Inflammatory macrophage treated with lipopolysaccharide for 4 hours (primary cell): ENCODE data around the gene PGLYRP2.
"Not testable (repeated sequence)": the region's sequence is repeated elsewhere in the genome, so short reads cannot be mapped to it uniquely, and the experiment has no call there.

ENCODE experiments used
- DNase-seq: peaks from one replicate; pipeline ENCODE4 v3.0.0-alpha.2; 2020

The PGLYRP2 gene

DNA sequence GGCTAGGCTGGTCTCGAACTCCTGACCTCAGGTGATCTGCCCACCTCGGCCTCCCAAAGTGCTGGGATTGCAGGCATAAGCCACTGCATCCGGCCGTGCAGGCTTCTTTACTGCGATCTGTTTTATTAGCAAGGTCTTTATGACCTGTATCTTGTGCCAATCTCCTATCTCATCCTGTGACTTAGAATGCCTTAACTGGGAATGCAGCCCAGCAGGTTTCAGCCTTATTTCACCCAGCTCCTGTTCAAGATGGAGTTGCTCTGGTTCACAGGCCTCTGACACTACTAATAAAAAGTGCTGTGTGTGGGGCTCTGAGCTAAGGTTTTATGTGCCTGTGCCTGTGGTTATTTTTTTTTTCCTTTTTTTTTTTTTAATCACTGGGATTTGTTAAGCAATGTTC lies 6.5 kb upstream of the PGLYRP2 start:
- DNase-seq: not testable (repeated sequence)

DNA sequence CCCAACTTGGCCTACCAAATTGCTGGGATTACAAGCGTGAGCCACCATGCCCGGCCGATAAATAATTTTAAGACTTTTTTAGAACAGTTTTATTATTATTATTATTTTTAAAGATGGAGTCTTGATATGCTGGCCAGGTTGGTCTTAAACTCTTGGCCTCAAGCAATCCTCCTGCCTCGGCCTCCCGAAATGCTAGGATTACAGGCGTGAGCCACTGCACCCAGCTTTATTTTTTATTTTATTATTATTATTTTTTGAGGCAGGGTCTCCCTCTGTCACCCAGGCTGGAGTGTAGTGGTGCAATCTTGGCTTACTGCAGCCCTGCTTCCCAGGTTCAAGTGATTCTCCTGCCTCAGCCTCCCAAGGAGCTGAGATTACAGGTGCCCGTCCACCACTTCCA lies 1.7 kb upstream of the PGLYRP2 start:
- DNase-seq: not testable (repeated sequence)

DNA sequence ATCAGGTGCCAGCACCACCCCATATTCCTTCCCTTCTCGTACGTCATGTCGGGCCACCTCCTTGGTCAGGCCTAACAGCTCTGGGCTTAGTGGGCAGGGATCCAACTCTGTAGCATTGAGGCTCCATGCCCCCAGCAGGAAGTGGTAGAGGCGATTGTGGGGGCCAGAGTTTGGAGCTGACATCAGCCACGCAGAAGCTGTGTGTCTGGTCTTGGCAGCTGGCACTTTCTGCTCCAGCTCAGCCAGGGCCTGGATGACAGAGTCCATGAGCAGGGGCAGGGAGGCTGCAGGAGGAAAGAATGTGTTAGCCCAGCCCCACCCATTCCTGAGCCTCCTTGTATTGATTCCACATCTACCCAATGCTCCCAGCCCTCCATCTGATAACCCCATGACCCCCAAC lies 3.0 kb downstream of the PGLYRP2 start:
- DNase-seq: no peak

DNA sequence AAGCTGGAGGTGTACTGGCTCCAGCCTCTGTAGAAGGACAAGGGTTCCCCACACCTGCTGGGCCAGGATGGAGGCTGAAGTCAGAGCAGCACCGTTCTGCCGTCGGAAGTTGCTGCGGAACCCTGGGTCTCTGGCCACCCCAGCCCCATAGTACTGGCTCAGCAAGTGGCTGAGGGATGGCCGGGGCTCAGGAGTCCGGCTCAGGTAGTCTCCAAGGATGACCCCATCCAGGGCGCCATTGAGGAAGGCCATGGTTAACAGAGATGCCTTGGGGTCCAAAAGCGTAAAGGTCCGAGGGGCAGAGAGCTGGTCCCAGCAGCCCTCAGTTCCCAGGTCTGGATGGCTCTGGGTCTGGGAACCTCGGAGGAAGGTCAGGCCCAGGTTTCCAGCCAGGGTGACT lies 3.7 kb downstream of the PGLYRP2 start:
- DNase-seq: no peak

DNA sequence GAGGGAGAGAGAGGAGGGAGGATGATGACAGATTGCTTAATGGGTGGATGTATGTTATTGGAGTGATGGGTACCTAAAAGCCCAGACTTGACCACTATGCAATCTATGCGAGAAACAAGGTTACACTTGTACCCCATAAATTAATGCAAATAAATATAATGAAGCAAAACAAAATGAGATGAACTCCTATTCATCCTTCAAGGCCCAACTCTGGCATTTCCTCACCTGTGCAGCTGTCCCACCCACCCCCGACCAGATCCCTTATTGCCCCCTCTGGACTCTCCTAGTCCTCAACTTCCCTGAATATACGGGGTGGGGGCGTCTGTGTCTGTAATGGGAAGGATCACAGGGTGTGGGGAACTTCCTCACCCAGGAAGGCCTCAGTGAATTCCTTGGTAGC lies 4.1 kb downstream of the PGLYRP2 start:
- no peak for DNase-seq

- DNase-seq: not testable (repeated sequence)
Observed at GRCh38 chr19:15473821-15474220, 5.5 kb downstream of the PGLYRP2 start.

GRCh38 chr19:15471639-15472101 lies 7.6 kb downstream of the PGLYRP2 start:
- no peak for DNase-seq

- DNase-seq: peak; percentile 55
Observed at GRCh38 chr19:15469513-15470297, 9.6 kb downstream of the PGLYRP2 start.

DNA sequence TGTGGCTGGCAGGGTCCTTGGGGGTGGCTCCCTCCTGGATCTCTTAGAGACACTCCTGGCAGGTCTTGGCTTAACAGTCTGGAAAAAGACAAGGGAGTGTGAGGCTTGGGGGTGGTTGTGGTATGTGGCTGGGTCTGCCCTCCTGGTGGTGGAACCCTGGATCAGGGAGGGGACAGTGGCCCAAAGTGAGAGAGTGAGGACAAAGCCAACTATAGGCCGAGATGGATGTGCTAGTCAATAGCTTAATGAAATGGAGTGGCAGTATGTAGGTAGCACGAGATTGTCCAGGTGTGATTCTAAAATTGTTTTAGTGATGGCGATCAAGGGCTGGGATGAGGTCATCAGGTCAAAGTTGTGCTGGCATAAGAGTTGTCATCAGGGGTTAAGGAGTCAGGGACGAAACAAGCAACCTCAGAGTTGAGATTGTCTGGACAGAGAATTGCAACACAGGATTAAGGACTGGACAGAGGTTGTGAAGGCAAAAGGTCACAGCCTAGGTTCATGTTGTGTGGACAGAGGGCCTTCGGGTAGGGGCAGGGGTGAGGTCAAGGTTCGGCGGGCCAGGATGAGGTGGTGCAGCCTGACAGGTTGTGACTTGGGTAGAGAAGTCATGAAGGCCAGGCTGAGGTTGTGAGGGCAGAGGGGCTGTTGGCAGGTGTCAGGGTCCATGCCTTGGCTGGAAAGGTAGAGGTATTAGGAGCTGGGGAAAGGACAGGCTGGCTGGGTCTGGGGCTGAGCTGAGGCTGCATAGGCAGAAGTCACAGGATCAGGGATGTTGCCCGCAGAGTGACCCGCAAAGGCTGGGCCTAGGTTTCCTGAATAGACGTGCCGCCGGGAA lies 10.4 kb downstream of the PGLYRP2 start:
- no peak for DNase-seq

DNA sequence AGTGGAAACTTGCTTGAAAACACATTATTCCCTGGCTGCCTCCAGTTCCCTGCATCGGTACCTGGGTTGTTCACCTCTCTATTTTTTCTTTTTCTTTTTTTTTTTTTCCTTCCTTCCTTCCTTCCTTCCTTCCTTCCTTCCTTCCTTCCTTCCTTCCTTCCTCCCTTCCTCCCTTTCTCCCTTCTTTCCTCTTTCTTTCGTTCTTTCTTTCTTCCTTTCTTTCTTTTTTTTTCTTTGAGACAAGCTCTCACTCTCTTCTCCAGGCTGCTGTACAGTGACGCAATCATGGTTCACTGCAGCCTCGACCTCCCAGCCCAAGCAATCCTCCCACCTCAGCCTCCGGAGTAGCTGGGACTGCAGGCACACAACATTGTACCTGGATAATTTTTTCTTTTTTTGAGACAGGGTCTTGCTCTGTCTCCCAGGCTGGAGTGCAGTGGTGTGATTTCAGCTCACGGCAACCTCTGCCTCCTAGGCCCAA lies 11.5 kb downstream of the PGLYRP2 start:
- DNase-seq: no peak

- peak; percentile 47 for DNase-seq
Observed at GRCh38 chr19:15466851-15467733, 12.2 kb downstream of the PGLYRP2 start.

DNA sequence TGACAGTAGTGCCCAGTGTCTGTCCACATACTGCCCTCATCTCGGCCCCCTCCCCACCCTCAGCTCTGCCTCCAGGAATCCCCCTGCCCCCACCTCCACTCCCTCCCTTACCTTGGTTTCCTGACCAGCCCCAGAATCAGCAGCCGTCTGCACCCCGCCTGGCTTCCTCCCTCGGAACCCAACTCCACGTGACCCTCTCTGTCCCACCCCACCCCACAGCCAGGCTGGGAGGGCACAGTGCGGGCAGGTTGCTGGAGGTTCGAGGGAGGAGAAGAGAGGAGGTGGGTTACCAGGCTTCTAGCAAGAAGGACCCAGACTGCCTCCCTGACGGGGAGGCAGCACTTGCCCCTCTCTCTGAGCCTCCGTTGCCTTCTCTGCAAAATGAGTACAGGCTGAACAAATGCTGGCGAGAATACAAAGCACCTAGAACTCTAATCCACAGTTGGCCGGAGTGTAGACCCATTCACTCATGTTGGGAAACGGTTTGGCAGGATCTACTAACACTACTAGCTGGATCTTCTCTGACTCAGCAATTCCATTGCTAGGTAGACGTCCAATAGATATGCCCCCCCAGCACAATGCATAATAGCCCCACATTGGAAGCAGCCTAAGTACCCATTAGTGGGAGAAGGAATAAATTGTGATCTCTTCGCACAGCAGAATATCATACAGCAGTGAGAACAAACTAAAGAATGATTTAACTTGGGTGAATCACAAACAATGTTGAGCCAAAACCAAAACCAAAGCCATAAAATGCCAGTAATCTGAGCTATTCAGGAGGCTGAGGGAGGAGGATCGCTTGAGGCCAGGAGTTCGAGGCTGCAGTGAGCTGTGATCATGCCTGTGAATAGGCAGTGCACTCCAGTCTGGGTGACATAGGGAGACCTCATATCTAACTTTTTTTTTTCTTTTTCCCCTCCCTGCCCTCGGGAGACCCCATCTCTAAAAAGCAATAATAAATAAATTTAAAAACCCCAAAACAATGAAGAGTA lies 14.6 kb downstream of the PGLYRP2 start, which contains the start of gene RASAL3:
Gene RASAL3, minus strand, starts transcription at position 151 of the 992 bp plus-strand sequence. CDS start 186 bp downstream, outside the sequence.
- DNase-seq: no peak

DNA sequence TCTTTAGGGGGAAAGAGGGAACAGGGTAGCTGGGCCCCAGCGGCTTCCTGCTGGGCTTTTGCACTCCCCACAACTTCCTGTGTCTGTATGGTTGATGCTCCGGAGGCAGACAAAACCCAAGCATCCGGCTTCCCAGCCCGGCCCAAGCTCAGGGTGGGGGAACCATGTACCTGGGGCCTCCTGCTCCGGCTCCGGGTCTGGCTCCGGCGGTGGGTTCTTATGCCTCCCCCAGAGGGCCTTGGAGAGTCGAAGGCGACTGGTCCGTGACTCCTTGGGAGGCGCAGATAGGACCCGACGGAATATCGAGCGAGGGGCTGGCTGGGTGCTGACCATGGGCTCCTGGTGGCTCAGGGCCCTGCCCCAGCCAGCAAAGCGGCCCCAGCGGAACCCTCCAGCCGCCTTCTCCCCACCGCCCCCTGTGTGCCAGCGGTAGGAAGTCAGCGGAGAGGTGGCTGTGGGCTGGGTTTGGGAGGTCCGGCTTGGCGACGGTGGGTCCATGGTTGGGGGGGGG lies 15.4 kb downstream of the PGLYRP2 start:
- DNase-seq: peak; percentile 24

DNA sequence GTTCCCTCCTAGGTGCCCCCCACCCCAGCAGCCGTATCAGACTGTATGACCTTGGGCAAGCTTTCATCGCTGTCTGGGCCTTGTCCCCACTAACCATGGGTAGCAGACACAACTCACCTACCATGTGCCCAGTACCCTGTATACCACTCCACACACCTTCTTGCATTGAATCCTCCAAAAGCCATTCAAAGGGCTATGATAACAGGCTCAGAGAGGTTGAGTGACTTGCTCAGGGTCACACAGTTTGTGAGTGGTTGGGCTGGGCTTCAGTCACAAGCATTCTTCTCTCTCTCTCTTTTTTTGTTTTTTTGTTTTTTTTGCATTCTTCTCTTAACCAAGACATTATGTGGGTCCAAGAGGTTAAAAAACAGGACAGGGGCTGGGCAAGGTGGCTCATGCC lies 17.6 kb downstream of the PGLYRP2 start:
- no peak for DNase-seq

GRCh38 chr19:15457701-15458484 lies 21.4 kb downstream of the PGLYRP2 start:
- DNase-seq: no peak

- no peak for DNase-seq
Observed at GRCh38 chr19:15456871-15457700, 22.2 kb downstream of the PGLYRP2 start.

- no peak for DNase-seq
Observed at GRCh38 chr19:15456441-15456840, 22.9 kb downstream of the PGLYRP2 start.

DNA sequence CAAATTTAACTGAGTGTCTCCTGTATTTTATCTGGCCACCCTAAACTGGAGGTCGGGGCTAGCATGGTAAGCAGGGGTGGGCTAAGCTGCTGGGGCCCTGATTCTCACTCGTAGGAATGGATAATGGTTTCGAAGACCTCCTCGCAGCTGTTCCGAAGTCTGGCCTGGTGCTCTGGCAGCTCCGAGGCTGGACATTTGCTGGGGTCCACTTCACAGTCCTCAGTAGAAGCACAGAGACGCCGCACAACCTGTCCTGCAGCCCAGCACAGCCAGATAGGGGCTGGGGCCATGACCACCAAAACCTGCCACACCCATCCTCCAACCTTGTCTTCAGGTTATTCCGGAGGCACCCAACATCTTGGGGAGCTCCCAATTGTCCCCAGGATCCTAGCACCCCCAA lies 23.3 kb downstream of the PGLYRP2 start:
- no peak for DNase-seq
